HepG2 (cell line): ENCODE data around the gene PEX10. TPM values are rescaled to one million over a fixed set of nuclear protein-coding genes. Genes with fewer than 3 reads are reported as not detected.

Source experiments
- CHCHD3 ChIP-seq: sonication (generic); formaldehyde crosslinking; IDR thresholded peaks from 2 replicates; pipeline ENCODE4 v1.8.0; 2022; ENCODE audit warnings: mild to moderate bottlenecking, missing genetic modification reagents, moderate library complexity
- EEA1 ChIP-seq: sonication (generic); formaldehyde crosslinking; IDR thresholded peaks from 2 replicates; pipeline ENCODE4 v1.5.1; 2020; ENCODE audit warnings: mild to moderate bottlenecking, missing genetic modification reagents, borderline replicate concordance
- HNF4A ChIP-seq: sonication (generic); formaldehyde crosslinking; IDR thresholded peaks from 2 replicates; pipeline ENCODE4 v1.4.0; 2020; ENCODE audit warnings: missing genetic modification reagents
- MAFK ChIP-seq, 2 experiments: IDR thresholded peaks in 1 of 2; conservative IDR thresholded peaks in 1 of 2; 2 replicates each; pipeline ENCODE4 v1.6.1; 2011; ENCODE audit warnings: improper control_type of control experiment in 2 of 2, low read length in 2 of 2
- PAF1 ChIP-seq: IDR thresholded peaks from 2 replicates; pipeline ENCODE4 v1.6.1; 2016; ENCODE audit warnings: missing genetic modification reagents, missing compliant biosample characterization
- PBX3 ChIP-seq: sonication (generic); formaldehyde crosslinking; IDR thresholded peaks from 2 replicates; pipeline ENCODE4 v1.8.1; 2023; ENCODE audit warnings: missing genetic modification reagents, inconsistent platforms, borderline replicate concordance
- PPARG ChIP-seq: conservative IDR thresholded peaks from 2 replicates; pipeline ENCODE4 v1.6.1; 2016; ENCODE audit warnings: missing biosample characterization, missing genetic modification reagents
- RFX3 ChIP-seq: IDR thresholded peaks from 2 replicates; pipeline ENCODE4 v1.6.1; 2016; ENCODE audit warnings: missing biosample characterization, missing genetic modification reagents
- SIX1 ChIP-seq: sonication (generic); formaldehyde crosslinking; IDR thresholded peaks from 2 replicates; pipeline ENCODE4 v1.4.0; 2020; ENCODE audit warnings: missing genetic modification reagents, borderline replicate concordance
- TEAD2 ChIP-seq: sonication (generic); formaldehyde crosslinking; IDR thresholded peaks from 2 replicates; pipeline ENCODE4 v1.9.0; 2021; ENCODE audit warnings: missing genetic modification reagents
- ZFYVE20 ChIP-seq: sonication (generic); formaldehyde crosslinking; IDR thresholded peaks from 2 replicates; pipeline ENCODE4 v1.8.0; 2023; ENCODE audit warnings: low read depth, mild to moderate bottlenecking, moderate library complexity, missing genetic modification reagents, borderline replicate concordance
- ZNF101 ChIP-seq: sonication (generic); formaldehyde crosslinking; IDR thresholded peaks from 2 replicates; pipeline ENCODE4 v1.4.0; 2020; ENCODE audit warnings: mild to moderate bottlenecking, low read depth, missing genetic modification reagents, borderline replicate concordance
- ZNF264 ChIP-seq: sonication (generic); formaldehyde crosslinking; IDR thresholded peaks from 2 replicates; pipeline ENCODE4 v1.4.0; 2020; ENCODE audit warnings: missing genetic modification reagents
- ZNF337 ChIP-seq: sonication (generic); formaldehyde crosslinking; IDR thresholded peaks from 2 replicates; pipeline ENCODE4 v1.5.1; 2020; ENCODE audit warnings: missing genetic modification reagents, low read depth, mild to moderate bottlenecking, borderline replicate concordance
- ZNF34 ChIP-seq: sonication (generic); formaldehyde crosslinking; IDR thresholded peaks from 2 replicates; pipeline ENCODE4 v1.4.0; 2020; ENCODE audit warnings: mild to moderate bottlenecking, missing genetic modification reagents, borderline replicate concordance
- ZNF362 ChIP-seq: sonication (generic); formaldehyde crosslinking; IDR thresholded peaks from 2 replicates; pipeline ENCODE4 v1.4.0; 2020; ENCODE audit warnings: missing genetic modification reagents, mild to moderate bottlenecking, borderline replicate concordance
- ZNF678 ChIP-seq: sonication (generic); formaldehyde crosslinking; IDR thresholded peaks from 2 replicates; pipeline ENCODE4 v1.4.0; 2020; ENCODE audit warnings: mild to moderate bottlenecking, missing genetic modification reagents
- ZNF776 ChIP-seq: sonication (generic); formaldehyde crosslinking; IDR thresholded peaks from 2 replicates; pipeline ENCODE4 v1.4.0; 2020; ENCODE audit warnings: mild to moderate bottlenecking, missing genetic modification reagents
- ZNF878 ChIP-seq: sonication (generic); formaldehyde crosslinking; IDR thresholded peaks from 2 replicates; pipeline ENCODE4 v1.8.1; 2023; ENCODE audit warnings: mild to moderate bottlenecking, missing genetic modification reagents, moderate library complexity
- polyA plus RNA-seq, 8 experiments: library from polyadenylated mRNA; depleted of rRNA in 3 of 8; stranded (reverse) in 7 of 8; unstranded in 1 of 8; fragments of >200 nt; fragmentation: Illumina TruSeq in 4 of 8; extraction: Trizol in 4 of 8; gene quantifications; 2 replicates each; pipeline versions ENCODE4 v1.2.1 to v1.2.3, GENCODE V29; 2011 to 2016; ENCODE audit warnings: low read depth in 4 of 8, missing spikeins in 1 of 8, mixed read lengths in 1 of 8; ENCODE audit not compliant: insufficient read depth in 1 of 8
- total RNA-seq, 5 experiments: library from RNA; depleted of rRNA; stranded (reverse); fragments of >200 nt; fragmentation: Illumina TruSeq; extraction: Trizol; gene quantifications; 2 replicates each; pipeline ENCODE4 v1.2.3, GENCODE V29; 2016; ENCODE audit warnings: low read depth in 1 of 5
- TF ChIP-seq, protein P1 (sequence below): sonication (generic); formaldehyde crosslinking; IDR thresholded peaks from 2 replicates; pipeline ENCODE4 v1.5.1; 2020; ENCODE audit warnings: mild to moderate bottlenecking, missing genetic modification reagents, moderate library complexity
- TF ChIP-seq, protein P2 (sequence below): IDR thresholded peaks from 2 replicates; pipeline ENCODE4 v1.6.1; 2016; ENCODE audit warnings: missing genetic modification reagents, missing compliant biosample characterization
- TF ChIP-seq, protein P3 (sequence below): sonication (generic); formaldehyde crosslinking; IDR thresholded peaks from 2 replicates; pipeline ENCODE4 v1.4.0; 2020; ENCODE audit warnings: missing genetic modification reagents

PEX10 gene
- total and polyA plus RNA-seq, 2 of the 13 experiments (the other 11 are each of a cell fraction or from before 2014, with no cell fraction given), result 16.1 to 39.6 TPM

DNA sequence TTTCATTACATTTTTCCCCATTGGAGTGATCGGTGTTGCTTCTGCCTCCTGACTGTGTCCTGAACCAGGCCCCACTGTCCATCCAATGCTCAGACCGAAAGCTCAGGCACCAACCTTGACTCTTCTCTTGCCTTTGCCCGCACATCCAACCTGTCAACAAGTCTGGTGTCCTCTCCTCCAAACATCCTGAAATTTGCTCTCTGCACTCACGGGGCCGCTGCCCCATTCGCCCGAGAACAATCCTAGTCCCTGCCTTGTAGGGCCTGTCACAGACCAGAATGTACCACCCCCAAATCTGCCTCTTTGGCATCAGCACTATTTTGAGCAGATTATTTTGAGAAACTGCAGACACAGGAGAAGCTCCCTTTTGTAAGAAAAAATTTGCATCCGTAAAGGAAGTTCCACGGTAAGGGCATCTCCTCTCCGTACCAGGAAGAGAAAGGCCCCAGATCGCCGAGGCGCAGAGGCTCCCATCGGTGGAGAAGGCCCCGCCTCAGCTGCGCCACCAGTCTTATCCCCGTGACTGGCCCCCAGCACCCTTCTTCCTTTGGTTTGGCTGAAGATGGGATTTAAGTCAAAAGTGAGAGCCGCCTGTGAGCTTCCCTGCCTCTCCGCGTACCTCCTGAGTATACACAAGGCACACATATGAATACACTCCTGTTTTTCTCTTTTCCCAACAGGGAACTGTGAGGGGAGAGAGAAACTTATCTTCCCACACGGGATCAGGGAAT, 28.1 kb downstream of the PEX10 start (continued):
- TF ChIP-seq ZFYVE20 (CRISPR knock-in tag) (no peak), ZNF678 (CRISPR knock-in tag) (no peak), PAF1 (CRISPR knock-in tag) (no peak), ZNF776 (no peak), PBX3 (CRISPR knock-in tag) (no peak), MAFK (conservative IDR thresholded peaks at IDR 0.05 in 1 of 2, IDR thresholded peaks at IDR 0.05 in 1 of 2; ENCODE audit: low read length in 2 of 2) (no peak), ZNF362 (CRISPR knock-in tag) (no peak), PPARG (CRISPR knock-in tag) (no peak), TEAD2 (no peak), EEA1 (CRISPR knock-in tag) (no peak), ZNF34 (no peak), ZNF264 (no peak), ZNF878 (no peak), RFX3 (no peak), CHCHD3 (CRISPR knock-in tag) (no peak), ZNF101 (no peak), HNF4A (CRISPR knock-in tag) (peak; percentile 79), SIX1 (CRISPR knock-in tag) (no peak), ZNF337 (CRISPR knock-in tag) (no peak)
- TF ChIP-seq, protein P1, sequence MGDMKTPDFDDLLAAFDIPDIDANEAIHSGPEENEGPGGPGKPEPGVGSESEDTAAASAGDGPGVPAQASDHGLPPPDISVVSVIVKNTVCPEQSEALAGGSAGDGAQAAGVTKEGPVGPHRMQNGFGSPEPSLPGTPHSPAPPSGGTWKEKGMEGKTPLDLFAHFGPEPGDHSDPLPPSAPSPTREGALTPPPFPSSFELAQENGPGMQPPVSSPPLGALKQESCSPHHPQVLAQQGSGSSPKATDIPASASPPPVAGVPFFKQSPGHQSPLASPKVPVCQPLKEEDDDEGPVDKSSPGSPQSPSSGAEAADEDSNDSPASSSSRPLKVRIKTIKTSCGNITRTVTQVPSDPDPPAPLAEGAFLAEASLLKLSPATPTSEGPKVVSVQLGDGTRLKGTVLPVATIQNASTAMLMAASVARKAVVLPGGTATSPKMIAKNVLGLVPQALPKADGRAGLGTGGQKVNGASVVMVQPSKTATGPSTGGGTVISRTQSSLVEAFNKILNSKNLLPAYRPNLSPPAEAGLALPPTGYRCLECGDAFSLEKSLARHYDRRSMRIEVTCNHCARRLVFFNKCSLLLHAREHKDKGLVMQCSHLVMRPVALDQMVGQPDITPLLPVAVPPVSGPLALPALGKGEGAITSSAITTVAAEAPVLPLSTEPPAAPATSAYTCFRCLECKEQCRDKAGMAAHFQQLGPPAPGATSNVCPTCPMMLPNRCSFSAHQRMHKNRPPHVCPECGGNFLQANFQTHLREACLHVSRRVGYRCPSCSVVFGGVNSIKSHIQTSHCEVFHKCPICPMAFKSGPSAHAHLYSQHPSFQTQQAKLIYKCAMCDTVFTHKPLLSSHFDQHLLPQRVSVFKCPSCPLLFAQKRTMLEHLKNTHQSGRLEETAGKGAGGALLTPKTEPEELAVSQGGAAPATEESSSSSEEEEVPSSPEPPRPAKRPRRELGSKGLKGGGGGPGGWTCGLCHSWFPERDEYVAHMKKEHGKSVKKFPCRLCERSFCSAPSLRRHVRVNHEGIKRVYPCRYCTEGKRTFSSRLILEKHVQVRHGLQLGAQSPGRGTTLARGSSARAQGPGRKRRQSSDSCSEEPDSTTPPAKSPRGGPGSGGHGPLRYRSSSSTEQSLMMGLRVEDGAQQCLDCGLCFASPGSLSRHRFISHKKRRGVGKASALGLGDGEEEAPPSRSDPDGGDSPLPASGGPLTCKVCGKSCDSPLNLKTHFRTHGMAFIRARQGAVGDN, result peak; percentile 66
- TF ChIP-seq, protein P2, sequence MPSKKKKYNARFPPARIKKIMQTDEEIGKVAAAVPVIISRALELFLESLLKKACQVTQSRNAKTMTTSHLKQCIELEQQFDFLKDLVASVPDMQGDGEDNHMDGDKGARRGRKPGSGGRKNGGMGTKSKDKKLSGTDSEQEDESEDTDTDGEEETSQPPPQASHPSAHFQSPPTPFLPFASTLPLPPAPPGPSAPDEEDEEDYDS (CRISPR knock-in tag), result no peak
- TF ChIP-seq, protein P3, sequence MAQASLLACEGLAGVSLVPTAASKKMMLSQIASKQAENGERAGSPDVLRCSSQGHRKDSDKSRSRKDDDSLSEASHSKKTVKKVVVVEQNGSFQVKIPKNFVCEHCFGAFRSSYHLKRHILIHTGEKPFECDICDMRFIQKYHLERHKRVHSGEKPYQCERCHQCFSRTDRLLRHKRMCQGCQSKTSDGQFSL (CRISPR knock-in tag), result no peak
